Ectodermal cell (in vitro differentiated cells): ENCODE data around the gene HDDC3. TPM values are rescaled to one million over a fixed set of nuclear protein-coding genes. Genes with fewer than 3 reads are reported as not detected.
A peak's percentile ranks its signal among the peaks of the same experiment; 100 is the strongest.

Experiments used
- H3K27ac ChIP-seq: 2 replicates; pipeline ENCODE4 v1.7.0; 2013; ENCODE audit warnings: mild to moderate bottlenecking, low read depth, low read length; ENCODE audit not compliant: insufficient read depth, poor library complexity, severe bottlenecking
- H3K27me3 ChIP-seq: 2 replicates; pipeline ENCODE4 v1.7.0; 2013; ENCODE audit warnings: mild to moderate bottlenecking, low read length; ENCODE audit not compliant: insufficient read depth, control insufficient read depth, poor library complexity, severe bottlenecking
- H3K36me3 ChIP-seq: one replicate; pipeline ENCODE4 v1.7.0; 2013; ENCODE audit warnings: low read length; ENCODE audit not compliant: control insufficient read depth, insufficient read depth
- H3K4me1 ChIP-seq: one replicate; pipeline ENCODE4 v1.7.0; 2013; ENCODE audit warnings: low read length; ENCODE audit not compliant: control insufficient read depth, insufficient read depth
- H3K4me3 ChIP-seq: 2 replicates; pipeline ENCODE4 v1.7.0; 2013; ENCODE audit warnings: low read depth, low read length, control low read depth; ENCODE audit not compliant: insufficient read depth
- H3K9me3 ChIP-seq: 2 replicates; pipeline ENCODE4 v1.7.0; 2013; ENCODE audit warnings: mild to moderate bottlenecking, low read length, moderate library complexity; ENCODE audit not compliant: control insufficient read depth
- WGBS, 2 experiments: methylation state at CpG; one replicate each; pipeline ENCODE4 v1.1.7; 2013; ENCODE audit warnings: missing lambda C conversion rate in 2 of 2; 5-methylcytosine and 5-hydroxymethylcytosine counted together
- polyA plus RNA-seq, 4 experiments: library from polyadenylated mRNA; stranded (reverse); fragments of 50-300 nt; gene quantifications; one replicate each; pipeline ENCODE4 v1.2.3, GENCODE V29; 2013

Gene HDDC3, protein sequence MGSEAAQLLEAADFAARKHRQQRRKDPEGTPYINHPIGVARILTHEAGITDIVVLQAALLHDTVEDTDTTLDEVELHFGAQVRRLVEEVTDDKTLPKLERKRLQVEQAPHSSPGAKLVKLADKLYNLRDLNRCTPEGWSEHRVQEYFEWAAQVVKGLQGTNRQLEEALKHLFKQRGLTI
- 17.9 TPM for polyA plus RNA-seq (2013, experiment 1 of 4)
- 14.7 TPM for polyA plus RNA-seq (2013, experiment 2 of 4)
- polyA plus RNA-seq (2013, experiment 3 of 4), result 15.2 TPM
- polyA plus RNA-seq (2013, experiment 4 of 4), result 16.6 TPM

DNA sequence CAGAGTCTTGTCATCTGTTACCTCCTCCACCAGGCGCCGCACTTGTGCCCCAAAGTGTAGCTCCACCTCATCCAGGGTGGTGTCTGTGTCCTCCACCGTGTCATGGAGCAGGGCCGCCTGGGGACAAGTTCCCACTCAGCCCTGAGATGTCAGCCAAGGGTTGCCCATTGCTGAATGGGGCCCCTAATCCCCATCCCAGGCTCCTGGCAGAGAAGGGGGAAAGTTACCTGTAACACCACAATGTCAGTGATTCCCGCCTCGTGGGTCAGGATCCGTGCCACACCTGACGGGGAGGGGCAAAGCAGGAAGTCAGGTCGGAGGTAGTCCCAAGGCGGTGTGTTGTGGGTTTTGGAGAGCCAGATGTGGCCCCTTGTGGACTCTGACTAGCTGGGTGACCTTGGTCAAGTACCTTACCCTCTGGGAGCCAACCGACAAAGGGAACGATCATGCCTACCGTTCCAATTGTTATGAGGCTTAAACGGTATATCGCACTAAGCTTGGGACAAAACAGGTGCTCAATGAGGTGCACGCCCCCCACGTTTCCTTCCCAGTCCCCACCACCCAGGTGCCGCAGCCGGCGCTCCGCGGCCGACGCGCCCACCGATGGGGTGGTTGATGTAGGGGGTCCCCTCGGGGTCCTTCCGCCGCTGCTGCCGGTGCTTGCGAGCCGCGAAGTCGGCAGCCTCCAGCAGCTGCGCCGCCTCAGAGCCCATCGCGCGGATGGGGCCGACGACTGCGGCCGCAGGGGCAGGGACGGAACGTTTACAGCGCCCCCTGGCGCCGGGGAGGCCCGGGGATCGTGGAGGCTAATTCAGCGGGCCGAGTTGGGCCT lies at the start of gene HDDC3:
Gene HDDC3 (minus strand): TSS at position 722 of the 832 bp plus-strand sequence. CDS start 9 bp downstream, at position 713.
- peak within 1 kb of the TSS; percentile 55 for H3K4me3 ChIP-seq
- peaks cover 16% of the 10 kb centered on the region for H3K27me3 ChIP-seq
- H3K36me3 ChIP-seq, result no peaks in the 10 kb centered on the region
- H3K27ac ChIP-seq, result no peak within 1 kb of the TSS
- no peaks in the 10 kb centered on the region for H3K9me3 ChIP-seq
- H3K4me1 ChIP-seq, result peaks cover 8% of the 10 kb centered on the region
- 0 to 1% methylated on average over 52 of the region's 52 CpGs for WGBS, 2 experiments

DNA sequence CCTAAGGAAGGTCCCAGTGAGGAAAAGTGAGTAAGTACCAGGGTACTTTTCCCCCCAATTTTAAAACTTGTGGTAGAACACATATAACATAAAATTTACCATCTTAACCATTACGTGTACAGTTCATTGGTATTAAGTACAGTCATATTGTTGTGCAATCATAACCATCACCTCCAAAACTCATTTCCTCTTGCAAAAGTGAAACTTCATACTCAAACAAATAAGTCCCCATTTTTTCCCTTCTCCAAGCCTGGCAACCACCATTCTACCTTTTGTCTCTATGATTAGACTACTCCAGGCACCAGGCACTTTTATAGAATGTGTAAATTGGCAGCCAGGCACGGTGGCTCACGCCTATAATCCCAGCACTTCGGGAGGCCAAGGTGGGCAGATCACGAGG lies 49.8 kb upstream of the HDDC3 start:
- H3K36me3 ChIP-seq, result peaks cover 53% of the 10 kb centered on the region
- H3K9me3 ChIP-seq, result no peaks in the 10 kb centered on the region
- no peak overlapping the region for H3K27ac ChIP-seq
- no peaks in the 10 kb centered on the region for H3K4me1 ChIP-seq
- no peaks in the 10 kb centered on the region for H3K27me3 ChIP-seq
- no peak overlapping the region for H3K4me3 ChIP-seq
- WGBS, 2 experiments, result 94 to 96% methylated on average over 5 of the region's 5 CpGs

DNA sequence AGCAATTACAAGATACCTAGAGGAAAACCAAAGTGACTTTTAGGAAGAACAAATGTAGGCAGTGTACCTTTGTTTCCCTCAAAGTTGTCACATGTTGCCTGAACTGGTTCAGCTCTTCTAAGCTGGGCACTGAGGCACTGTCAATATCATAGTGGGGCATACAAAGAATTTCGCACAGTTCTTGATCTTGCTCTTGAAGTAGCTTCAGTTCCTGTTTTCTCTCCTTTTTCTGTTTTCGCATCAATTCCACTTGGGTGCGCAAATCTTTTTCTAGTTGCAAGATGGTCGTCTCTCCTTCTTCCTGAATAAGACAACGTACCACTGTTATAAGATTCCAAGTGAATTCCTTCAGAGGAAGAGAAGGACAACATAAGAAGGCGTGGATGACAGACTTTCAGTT lies 49.3 kb upstream of the HDDC3 start:
- no peaks in the 10 kb centered on the region for H3K9me3 ChIP-seq
- H3K27me3 ChIP-seq, result no peaks in the 10 kb centered on the region
- H3K4me3 ChIP-seq, result no peak overlapping the region
- peaks cover 56% of the 10 kb centered on the region for H3K36me3 ChIP-seq
- 95 to 98% methylated on average over 6 of the region's 6 CpGs for WGBS, 2 experiments
- no peaks in the 10 kb centered on the region for H3K4me1 ChIP-seq
- H3K27ac ChIP-seq, result no peak overlapping the region

DNA sequence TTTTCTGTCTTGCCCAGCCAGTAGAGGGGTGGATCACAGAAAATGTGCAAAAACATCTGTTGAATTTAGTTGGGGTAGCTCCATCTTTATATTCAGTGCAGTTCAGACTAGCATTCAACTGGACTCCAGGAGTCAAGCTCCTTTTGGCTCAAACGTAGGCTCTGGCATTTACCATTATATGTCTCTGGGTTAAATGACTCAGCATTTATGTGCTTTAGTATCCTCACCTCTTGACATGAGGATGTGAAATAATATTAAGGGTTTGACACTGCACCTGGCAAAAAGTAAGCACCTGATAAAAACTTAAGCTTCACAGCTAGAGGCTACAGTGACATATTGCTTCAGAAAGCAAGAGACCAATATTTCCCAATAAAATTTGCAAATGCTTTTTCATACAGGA lies 47.2 kb upstream of the HDDC3 start:
- H3K4me3 ChIP-seq, result no peak overlapping the region
- H3K27ac ChIP-seq, result no peak overlapping the region
- H3K4me1 ChIP-seq, result no peaks in the 10 kb centered on the region
- no peaks in the 10 kb centered on the region for H3K27me3 ChIP-seq
- H3K36me3 ChIP-seq, result peaks cover 76% of the 10 kb centered on the region
- 96 to 100% methylated on average over 1 of the region's 1 CpG for WGBS, 2 experiments
- no peaks in the 10 kb centered on the region for H3K9me3 ChIP-seq

DNA sequence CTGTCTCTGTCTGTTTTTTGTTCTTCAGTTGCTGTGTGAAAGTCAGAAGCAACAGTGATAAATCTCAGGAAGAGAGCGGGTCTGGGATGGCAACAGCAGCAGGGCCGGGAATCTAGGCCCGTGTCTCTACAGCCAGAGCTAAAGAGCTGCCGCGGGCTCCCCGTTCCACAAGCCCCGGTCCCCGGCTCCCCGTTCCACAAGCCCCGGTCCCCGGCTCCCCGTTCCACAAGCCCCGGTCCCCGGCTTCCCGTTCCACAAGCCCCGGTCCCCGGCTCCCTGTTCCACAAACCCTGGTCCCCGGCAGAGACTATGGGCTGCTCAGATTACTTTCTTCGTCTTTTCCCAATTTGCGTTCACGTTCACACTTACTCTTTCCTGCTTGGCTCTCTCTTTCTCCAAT lies 41.9 kb upstream of the HDDC3 start:
- Histone ChIP-seq H3K4me1 (no peaks in the 10 kb centered on the region), H3K9me3 (no peaks in the 10 kb centered on the region), H3K27me3 (no peaks in the 10 kb centered on the region), H3K27ac (no peak overlapping the region), H3K36me3 (peaks cover 74% of the 10 kb centered on the region), H3K4me3 (no peak overlapping the region)
- WGBS, 2 experiments, result 96% methylated on average over 21 of the region's 21 CpGs

DNA sequence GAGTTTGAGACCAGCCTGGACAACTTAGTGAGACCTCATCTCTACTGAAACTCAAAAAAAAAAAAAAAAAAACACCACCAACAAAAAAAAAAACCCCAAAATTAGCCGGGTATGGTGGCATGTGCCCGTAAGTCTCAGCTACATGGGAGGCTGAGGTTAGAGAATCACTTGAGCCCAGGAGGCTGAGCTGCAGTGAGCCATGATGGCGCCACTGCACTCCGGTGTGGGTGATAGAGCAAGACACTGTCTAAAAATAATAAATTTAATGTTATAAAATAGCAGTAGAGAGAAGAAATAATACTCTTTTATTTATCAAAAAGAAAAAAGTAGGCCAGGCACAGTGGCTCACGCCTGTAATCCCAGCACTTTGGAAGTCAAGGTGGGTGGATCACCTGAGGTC lies 39.8 kb upstream of the HDDC3 start:
- no peaks in the 10 kb centered on the region for H3K27me3 ChIP-seq
- no peaks in the 10 kb centered on the region for H3K4me1 ChIP-seq
- no peaks in the 10 kb centered on the region for H3K9me3 ChIP-seq
- no peak overlapping the region for H3K27ac ChIP-seq
- H3K4me3 ChIP-seq, result no peak overlapping the region
- H3K36me3 ChIP-seq, result peaks cover 76% of the 10 kb centered on the region
- 85 to 97% methylated on average over 3 to 5 of the region's 5 CpGs for WGBS, 2 experiments

DNA sequence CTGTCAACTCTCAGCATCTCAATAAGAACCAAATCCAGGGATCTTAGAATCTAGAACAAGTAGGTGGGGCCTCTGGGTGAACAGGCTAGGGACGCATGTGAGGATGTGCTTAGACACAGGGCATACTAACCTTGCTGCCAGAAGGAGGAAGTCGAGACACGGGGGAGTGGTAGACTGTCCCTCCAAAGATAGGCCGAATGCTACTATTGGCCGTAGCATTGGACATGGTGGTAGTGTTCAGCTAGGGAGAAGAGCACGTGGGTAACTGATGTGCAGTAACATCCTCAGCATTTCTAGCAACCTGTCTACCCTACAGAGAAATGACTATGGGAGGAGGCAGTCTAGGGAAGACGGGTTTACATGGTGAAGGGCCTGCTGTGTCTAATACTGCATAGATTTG lies 37.9 kb upstream of the HDDC3 start:
- Histone ChIP-seq H3K9me3 (no peaks in the 10 kb centered on the region), H3K27ac (no peak overlapping the region), H3K4me1 (no peaks in the 10 kb centered on the region), H3K36me3 (peaks cover 71% of the 10 kb centered on the region), H3K4me3 (no peak overlapping the region), H3K27me3 (no peaks in the 10 kb centered on the region)
- 93 to 95% methylated on average over 7 of the region's 7 CpGs for WGBS, 2 experiments

DNA sequence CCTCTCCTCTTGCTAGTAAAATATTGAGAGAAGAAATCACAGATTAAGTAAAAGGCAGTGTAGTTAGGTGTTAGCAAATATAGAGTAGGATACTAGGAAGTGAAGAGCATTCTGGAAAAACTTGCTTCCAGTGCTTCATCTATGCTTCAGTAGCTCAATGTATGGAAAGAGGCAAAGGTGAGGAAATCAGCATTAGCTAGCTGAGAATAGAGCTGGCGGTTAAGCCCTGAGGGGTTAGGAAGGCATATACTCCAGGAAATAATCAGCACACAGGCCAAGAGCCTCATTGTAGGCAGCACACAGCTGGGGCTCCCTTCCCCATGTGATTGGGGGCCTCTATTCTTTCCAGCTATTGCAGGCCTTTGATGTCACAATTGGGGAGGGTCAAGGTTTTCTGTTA lies 36.1 kb upstream of the HDDC3 start:
- no peaks in the 10 kb centered on the region for H3K9me3 ChIP-seq
- peaks cover 61% of the 10 kb centered on the region for H3K36me3 ChIP-seq
- no peaks in the 10 kb centered on the region for H3K4me1 ChIP-seq
- no peaks in the 10 kb centered on the region for H3K27me3 ChIP-seq
- WGBS, 2 experiments, result 94 to 97% methylated on average over 1 of the region's 1 CpG
- H3K27ac ChIP-seq, result no peak overlapping the region
- H3K4me3 ChIP-seq, result no peak overlapping the region

DNA sequence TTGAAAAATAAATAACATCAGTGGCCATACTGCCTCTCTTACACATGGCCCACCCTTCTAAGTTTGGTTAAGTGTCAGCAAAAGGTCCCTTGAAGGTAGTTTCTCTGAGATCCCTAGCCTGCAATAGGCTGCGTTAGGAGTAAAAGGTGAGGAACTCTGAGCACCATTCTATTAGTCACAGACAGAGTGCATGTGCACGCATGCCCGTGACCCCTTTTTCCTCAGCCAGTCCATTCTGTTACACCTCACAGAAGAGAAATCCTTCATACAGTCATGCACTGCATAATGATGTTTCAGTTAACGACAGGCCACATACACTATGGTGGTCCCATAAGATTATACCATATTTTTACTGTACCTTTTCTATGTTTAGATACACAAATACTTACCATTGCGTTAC lies 34.9 kb upstream of the HDDC3 start:
- WGBS, 2 experiments, result 96 to 97% methylated on average over 5 of the region's 5 CpGs
- Histone ChIP-seq H3K4me3 (no peak overlapping the region), H3K36me3 (peaks cover 62% of the 10 kb centered on the region), H3K27ac (no peak overlapping the region), H3K4me1 (no peaks in the 10 kb centered on the region), H3K9me3 (no peaks in the 10 kb centered on the region), H3K27me3 (no peaks in the 10 kb centered on the region)

DNA sequence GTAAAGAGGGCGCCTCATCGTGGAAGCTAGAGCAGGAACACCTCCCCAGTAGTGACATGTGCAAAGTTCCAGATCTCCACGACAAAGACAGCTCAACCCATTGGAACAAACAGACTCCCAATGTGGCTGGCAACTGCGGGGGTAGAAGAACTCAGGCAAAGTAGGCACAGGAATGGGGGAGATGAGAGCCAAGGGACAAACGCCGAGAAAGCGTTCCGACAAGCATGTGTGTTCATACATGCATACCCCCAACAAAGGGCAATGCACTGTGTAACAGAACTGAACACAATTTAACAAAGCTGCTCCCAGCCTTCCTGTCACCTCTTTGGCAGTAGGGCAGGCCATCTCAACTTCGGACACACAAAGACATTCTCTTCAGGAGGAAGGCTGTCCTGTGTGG lies 33.9 kb upstream of the HDDC3 start:
- Histone ChIP-seq H3K4me1 (no peaks in the 10 kb centered on the region), H3K9me3 (no peaks in the 10 kb centered on the region), H3K27ac (no peak overlapping the region), H3K4me3 (no peak overlapping the region), H3K36me3 (peaks cover 70% of the 10 kb centered on the region), H3K27me3 (no peaks in the 10 kb centered on the region)
- 93 to 94% methylated on average over 9 of the region's 9 CpGs for WGBS, 2 experiments
